ENCODE results near the gene S1PR1.

- TF ChIP-seq RAD51 (IDR thresholded peaks at IDR 0.05; ENCODE audit: borderline replicate concordance), result no peak
- no peak for TF ChIP-seq CTCF (CRISPR knock-in tag; IDR thresholded peaks at IDR 0.05)
- no peak for TF ChIP-seq NR2C2 (CRISPR knock-in tag; IDR thresholded peaks at IDR 0.05; ENCODE audit: borderline replicate concordance)
These were observed 23.9 kb downstream of the S1PR1 start for GRCh38 chr1:101260556-101261350.
